T1000 (cell line): ENCODE results near the gene RNU1-2.
"Not testable (repeated sequence)": the region's sequence is repeated elsewhere in the genome, so short reads cannot be mapped to it uniquely, and the experiment has no call there.

Experiments
- DNase-seq: peaks from one replicate; lab custom pipeline; 2025; ENCODE audit warnings: mixed read lengths; lab: John Stamatoyannopoulos, UW

Gene RNU1-2

GRCh38 chr1:16927256-16927655 lies 31.5 kb downstream of the RNU1-2 start:
- DNase-seq = no peak

GRCh38 chr1:16927711-16928485 lies 32.1 kb downstream of the RNU1-2 start:
- no peak for DNase-seq

- DNase-seq = not testable (repeated sequence)
Measured at GRCh38 chr1:16929146-16930041, 33.6 kb downstream of the RNU1-2 start.

GRCh38 chr1:16931206-16931934 lies 35.6 kb downstream of the RNU1-2 start:
- not testable (repeated sequence) for DNase-seq

GRCh38 chr1:16933945-16934344 lies 38.2 kb downstream of the RNU1-2 start:
- not testable (repeated sequence) for DNase-seq

- not testable (repeated sequence) for DNase-seq
Measured at GRCh38 chr1:16936580-16936979, 40.8 kb downstream of the RNU1-2 start.

- DNase-seq = no peak
Measured at GRCh38 chr1:16938351-16939321, 42.9 kb downstream of the RNU1-2 start.

- not testable (repeated sequence) for DNase-seq
Measured at GRCh38 chr1:16939386-16940180, 43.8 kb downstream of the RNU1-2 start.

- DNase-seq = no peak
Measured at GRCh38 chr1:16944038-16944437, 48.3 kb downstream of the RNU1-2 start.

GRCh38 chr1:16945512-16945911 lies 49.7 kb downstream of the RNU1-2 start:
- not testable (repeated sequence) for DNase-seq
